ENCODE results near the gene APH1A.

DNA sequence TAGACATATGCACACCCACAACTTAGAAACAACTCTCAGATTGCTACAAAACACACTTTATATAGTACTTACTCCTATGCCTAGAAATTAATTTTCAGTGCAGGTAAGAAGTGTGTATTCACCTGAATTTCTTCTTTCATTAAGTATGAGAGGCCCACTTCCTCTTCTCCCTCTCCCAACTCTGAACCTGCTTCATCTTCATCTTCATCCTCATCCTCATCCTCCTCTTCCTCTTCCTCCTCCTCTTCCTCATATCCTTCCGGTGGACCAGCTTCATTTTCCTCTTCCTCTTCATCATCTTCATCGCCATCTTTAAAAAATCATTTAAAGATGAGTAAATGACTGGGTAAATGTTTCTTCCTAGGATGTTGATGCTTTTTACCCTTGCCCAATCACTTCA is 42.3 kb downstream of the APH1A start:
- no peak for TF ChIP-seq POLR2A (IDR thresholded peaks at IDR 0.05)
- TF ChIP-seq, protein P1, sequence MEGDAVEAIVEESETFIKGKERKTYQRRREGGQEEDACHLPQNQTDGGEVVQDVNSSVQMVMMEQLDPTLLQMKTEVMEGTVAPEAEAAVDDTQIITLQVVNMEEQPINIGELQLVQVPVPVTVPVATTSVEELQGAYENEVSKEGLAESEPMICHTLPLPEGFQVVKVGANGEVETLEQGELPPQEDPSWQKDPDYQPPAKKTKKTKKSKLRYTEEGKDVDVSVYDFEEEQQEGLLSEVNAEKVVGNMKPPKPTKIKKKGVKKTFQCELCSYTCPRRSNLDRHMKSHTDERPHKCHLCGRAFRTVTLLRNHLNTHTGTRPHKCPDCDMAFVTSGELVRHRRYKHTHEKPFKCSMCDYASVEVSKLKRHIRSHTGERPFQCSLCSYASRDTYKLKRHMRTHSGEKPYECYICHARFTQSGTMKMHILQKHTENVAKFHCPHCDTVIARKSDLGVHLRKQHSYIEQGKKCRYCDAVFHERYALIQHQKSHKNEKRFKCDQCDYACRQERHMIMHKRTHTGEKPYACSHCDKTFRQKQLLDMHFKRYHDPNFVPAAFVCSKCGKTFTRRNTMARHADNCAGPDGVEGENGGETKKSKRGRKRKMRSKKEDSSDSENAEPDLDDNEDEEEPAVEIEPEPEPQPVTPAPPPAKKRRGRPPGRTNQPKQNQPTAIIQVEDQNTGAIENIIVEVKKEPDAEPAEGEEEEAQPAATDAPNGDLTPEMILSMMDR (IDR thresholded peaks at IDR 0.05): no peak

Data from thyroid gland (tissue), 4 donors.